Bronchial epithelial cell (primary cell): ENCODE results near the gene KLF15. TPM values are rescaled to one million over a fixed set of nuclear protein-coding genes. Genes with fewer than 3 reads are reported as not detected.

Source experiments
- DNase-seq: peaks from one replicate; pipeline ENCODE4 v3.0.0-alpha.2; 2010; ENCODE audit warnings: low read depth
- FAIRE-seq: peaks from 2 replicates; lab custom pipeline; 2011; peaks lifted over from hg19 to GRCh38; lab: Jason Lieb, UNC
- H3K27me3 ChIP-seq: 2 replicates; pipeline ENCODE4 v1.5.1; 2011; ENCODE audit warnings: low read length; ENCODE audit not compliant: control insufficient read depth, insufficient read depth
- H3K36me3 ChIP-seq: 2 replicates; pipeline ENCODE4 v1.5.1; 2011; ENCODE audit warnings: low read length; ENCODE audit not compliant: control insufficient read depth, insufficient read depth
- H3K4me3 ChIP-seq: 2 replicates; pipeline ENCODE4 v1.5.1; 2011; ENCODE audit warnings: mild to moderate bottlenecking, low read depth, low read length, control low read depth
- CTCF ChIP-seq: IDR thresholded peaks from 2 replicates; pipeline ENCODE4 v1.5.1; 2011; ENCODE audit warnings: mild to moderate bottlenecking, moderate library complexity, low read length, control low read depth, inconsistent platforms; ENCODE audit not compliant: insufficient read depth, severe bottlenecking
- total RNA-seq: library from RNA; depleted of rRNA; stranded (reverse); fragments of >200 nt; gene quantifications from 2 replicates; pipeline ENCODE4 v1.2.1, GENCODE V29; 2014

Gene KLF15
- 0.26 and 3.4 TPM in 2 replicates for total RNA-seq

- peak; percentile 39 for DNase-seq
- H3K27me3 ChIP-seq: peaks cover 10% of the 10 kb centered on the region
Observed at GRCh38 chr3:126357295-126358037, at the start of gene KLF15. TSS of gene KLF15 (minus strand) at chr3:126357408. CDS start at chr3:126352922, 4,486 bp downstream.

GRCh38 chr3:126406389-126407296 is 49.4 kb upstream of the KLF15 start:
- Histone ChIP-seq H3K4me3 (no peak overlapping the region), H3K27me3 (peaks cover 2% of the 10 kb centered on the region), H3K36me3 (no peaks in the 10 kb centered on the region)
- DNase-seq: no peak
- no peak for TF ChIP-seq CTCF
- peak; percentile 32 for FAIRE-seq

More at GRCh38 chr3:126357295-126358037, at the start of gene KLF15:
- Histone ChIP-seq H3K36me3 (no peaks in the 10 kb centered on the region), H3K4me3 (peak within 1 kb of the TSS; percentile 48)
- TF ChIP-seq CTCF: no peak
- FAIRE-seq: no peak

GRCh38 chr3:126402666-126403302 is 45.6 kb upstream of the KLF15 start:
- no peak for TF ChIP-seq CTCF
- peaks cover 2% of the 10 kb centered on the region for H3K27me3 ChIP-seq
- H3K4me3 ChIP-seq: no peak overlapping the region
- H3K36me3 ChIP-seq: no peaks in the 10 kb centered on the region
- FAIRE-seq (no peak), DNase-seq (no peak)

- DNase-seq: no peak
Observed at GRCh38 chr3:126402178-126402577, 45.0 kb upstream of the KLF15 start.

More at GRCh38 chr3:126402178-126402577, 45.0 kb upstream of the KLF15 start:
- Histone ChIP-seq H3K27me3 (peaks cover 2% of the 10 kb centered on the region), H3K36me3 (no peaks in the 10 kb centered on the region), H3K4me3 (no peak overlapping the region)
- FAIRE-seq: no peak
- no peak for TF ChIP-seq CTCF
